Suprapubic skin (tissue), 4 donors: ENCODE data around the gene CCL22.

Experiments
- EP300 ChIP-seq: sonication (generic); formaldehyde crosslinking; IDR thresholded peaks from one replicate; pipeline ENCODE4 v1.6.1; 2017; ENCODE audit warnings: antibody characterized with exemption
- POLR2A ChIP-seq, 2 donors: fragments of 450-650 bp; IDR thresholded peaks; one replicate each; pipeline ENCODE4 v1.6.1; 2017; ENCODE audit warnings: antibody characterized with exemption in 2 of 2, mild to moderate bottlenecking in 2 of 2, moderate library complexity in 2 of 2
- POLR2AphosphoS5 ChIP-seq, 3 donors: sonication (generic); formaldehyde crosslinking; IDR thresholded peaks; one replicate each; pipeline ENCODE4 v1.6.1; 2017; ENCODE audit warnings: antibody characterized with exemption in 3 of 3
- TF ChIP-seq, protein P1 (sequence below), 2 donors: fragments of 200-600 bp in 1 of 2; fragments of 450-650 bp in 1 of 2; sonication (generic) in 1 of 2; IDR thresholded peaks; one replicate each; pipeline ENCODE4 v1.5.1; 2016 to 2019; ENCODE audit warnings: antibody characterized with exemption in 2 of 2, mild to moderate bottlenecking in 1 of 2, moderate library complexity in 1 of 2

DNA sequence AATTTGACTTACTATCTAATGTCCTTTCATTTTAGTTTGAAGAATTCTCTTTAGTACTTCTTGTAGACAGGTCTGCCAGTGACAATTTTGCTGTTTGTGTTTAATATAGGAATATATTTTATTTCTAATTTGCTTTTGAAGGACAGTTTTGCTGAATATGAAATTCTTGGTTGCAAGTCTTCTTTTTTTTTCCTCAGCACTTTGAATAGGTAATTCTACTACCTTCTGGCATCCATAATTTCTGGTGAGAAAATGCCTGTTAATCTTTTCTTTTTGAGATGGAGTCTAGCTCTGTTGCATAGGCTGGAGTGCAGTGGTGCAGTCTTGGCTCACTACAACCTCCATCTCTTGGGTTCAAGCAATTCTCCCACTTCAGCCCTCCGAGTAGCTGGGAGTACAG lies 25.2 kb upstream of the CCL22 start:
- TF ChIP-seq, protein P1, sequence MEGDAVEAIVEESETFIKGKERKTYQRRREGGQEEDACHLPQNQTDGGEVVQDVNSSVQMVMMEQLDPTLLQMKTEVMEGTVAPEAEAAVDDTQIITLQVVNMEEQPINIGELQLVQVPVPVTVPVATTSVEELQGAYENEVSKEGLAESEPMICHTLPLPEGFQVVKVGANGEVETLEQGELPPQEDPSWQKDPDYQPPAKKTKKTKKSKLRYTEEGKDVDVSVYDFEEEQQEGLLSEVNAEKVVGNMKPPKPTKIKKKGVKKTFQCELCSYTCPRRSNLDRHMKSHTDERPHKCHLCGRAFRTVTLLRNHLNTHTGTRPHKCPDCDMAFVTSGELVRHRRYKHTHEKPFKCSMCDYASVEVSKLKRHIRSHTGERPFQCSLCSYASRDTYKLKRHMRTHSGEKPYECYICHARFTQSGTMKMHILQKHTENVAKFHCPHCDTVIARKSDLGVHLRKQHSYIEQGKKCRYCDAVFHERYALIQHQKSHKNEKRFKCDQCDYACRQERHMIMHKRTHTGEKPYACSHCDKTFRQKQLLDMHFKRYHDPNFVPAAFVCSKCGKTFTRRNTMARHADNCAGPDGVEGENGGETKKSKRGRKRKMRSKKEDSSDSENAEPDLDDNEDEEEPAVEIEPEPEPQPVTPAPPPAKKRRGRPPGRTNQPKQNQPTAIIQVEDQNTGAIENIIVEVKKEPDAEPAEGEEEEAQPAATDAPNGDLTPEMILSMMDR (IDR thresholded peaks at IDR 0.05), result no peak
- TF ChIP-seq POLR2A (IDR thresholded peaks at IDR 0.05) (no peak), POLR2AphosphoS5 (IDR thresholded peaks at IDR 0.05) (no peak), EP300 (no peak)
